ENCODE measurements around the gene PDXK.

GRCh38 chr21:43736224-43736883, 17.4 kb downstream of the PDXK start:
- TF ChIP-seq CTCF (IDR thresholded peaks at IDR 0.05; ENCODE audit: low read length) (no peak), EZH2 (IDR thresholded peaks at IDR 0.05; ENCODE audit: borderline replicate concordance, low read length) (no peak)
